ENCODE data around the gene KMT5B.

DNA sequence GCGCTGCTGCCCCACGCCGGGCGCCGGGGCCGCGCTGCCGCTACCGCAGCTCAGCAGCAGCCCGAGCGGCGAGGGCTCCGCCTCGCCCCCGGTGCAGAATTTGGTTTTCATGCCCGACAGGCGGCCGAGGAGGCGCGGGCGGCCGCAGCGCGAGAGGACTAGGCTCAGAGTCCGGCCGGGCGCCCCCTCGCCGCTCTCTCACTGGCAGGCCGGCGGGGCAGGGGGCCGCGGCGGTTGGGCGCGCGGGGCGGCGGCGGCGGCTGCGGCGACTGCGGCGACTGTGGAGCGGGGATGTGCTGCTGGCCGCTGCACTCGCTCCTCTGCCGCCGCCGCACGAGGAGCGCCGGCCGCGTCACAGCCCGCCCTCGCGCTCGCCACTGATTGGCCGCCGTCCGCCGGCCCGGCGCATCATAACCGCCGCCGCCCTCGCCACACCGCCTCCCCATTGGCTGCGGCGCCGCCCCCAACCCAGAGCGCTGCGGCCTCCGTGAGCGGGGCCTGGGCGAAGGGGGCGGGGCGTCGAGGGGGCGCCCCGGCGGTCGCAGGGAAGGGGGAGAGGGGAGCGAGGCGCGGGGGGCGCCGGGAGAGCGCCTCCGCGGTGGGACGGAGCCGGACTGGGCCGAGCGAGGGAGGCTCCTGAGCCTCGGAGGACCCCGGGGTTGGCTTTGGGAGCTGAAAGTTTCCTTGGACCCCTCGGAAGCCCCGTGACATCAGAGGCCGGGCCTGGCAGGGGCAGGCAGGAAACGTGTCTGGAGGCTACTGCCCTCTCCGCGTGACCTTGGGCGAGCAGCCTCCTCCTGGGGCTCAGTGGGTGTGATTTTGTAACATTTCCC lies 91.8 kb downstream of the KMT5B start, which contains the start of gene CHKA:
- TF ChIP-seq BCL6 (CRISPR knock-in tag; IDR thresholded peaks at IDR 0.05): no peak; the same call in none of the 2 replicates
- TF ChIP-seq NR2F1 (CRISPR knock-in tag; IDR thresholded peaks at IDR 0.05): no peak
- TF ChIP-seq, protein P1, sequence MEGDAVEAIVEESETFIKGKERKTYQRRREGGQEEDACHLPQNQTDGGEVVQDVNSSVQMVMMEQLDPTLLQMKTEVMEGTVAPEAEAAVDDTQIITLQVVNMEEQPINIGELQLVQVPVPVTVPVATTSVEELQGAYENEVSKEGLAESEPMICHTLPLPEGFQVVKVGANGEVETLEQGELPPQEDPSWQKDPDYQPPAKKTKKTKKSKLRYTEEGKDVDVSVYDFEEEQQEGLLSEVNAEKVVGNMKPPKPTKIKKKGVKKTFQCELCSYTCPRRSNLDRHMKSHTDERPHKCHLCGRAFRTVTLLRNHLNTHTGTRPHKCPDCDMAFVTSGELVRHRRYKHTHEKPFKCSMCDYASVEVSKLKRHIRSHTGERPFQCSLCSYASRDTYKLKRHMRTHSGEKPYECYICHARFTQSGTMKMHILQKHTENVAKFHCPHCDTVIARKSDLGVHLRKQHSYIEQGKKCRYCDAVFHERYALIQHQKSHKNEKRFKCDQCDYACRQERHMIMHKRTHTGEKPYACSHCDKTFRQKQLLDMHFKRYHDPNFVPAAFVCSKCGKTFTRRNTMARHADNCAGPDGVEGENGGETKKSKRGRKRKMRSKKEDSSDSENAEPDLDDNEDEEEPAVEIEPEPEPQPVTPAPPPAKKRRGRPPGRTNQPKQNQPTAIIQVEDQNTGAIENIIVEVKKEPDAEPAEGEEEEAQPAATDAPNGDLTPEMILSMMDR (CRISPR knock-in tag; IDR thresholded peaks at IDR 0.05): peak; percentile 26; the same call in 1 of the 2 replicates
- no peak for TF ChIP-seq EZH2 (conservative IDR thresholded peaks at IDR 0.05; ENCODE audit: low read depth, low read length)
- TF ChIP-seq, protein P2, sequence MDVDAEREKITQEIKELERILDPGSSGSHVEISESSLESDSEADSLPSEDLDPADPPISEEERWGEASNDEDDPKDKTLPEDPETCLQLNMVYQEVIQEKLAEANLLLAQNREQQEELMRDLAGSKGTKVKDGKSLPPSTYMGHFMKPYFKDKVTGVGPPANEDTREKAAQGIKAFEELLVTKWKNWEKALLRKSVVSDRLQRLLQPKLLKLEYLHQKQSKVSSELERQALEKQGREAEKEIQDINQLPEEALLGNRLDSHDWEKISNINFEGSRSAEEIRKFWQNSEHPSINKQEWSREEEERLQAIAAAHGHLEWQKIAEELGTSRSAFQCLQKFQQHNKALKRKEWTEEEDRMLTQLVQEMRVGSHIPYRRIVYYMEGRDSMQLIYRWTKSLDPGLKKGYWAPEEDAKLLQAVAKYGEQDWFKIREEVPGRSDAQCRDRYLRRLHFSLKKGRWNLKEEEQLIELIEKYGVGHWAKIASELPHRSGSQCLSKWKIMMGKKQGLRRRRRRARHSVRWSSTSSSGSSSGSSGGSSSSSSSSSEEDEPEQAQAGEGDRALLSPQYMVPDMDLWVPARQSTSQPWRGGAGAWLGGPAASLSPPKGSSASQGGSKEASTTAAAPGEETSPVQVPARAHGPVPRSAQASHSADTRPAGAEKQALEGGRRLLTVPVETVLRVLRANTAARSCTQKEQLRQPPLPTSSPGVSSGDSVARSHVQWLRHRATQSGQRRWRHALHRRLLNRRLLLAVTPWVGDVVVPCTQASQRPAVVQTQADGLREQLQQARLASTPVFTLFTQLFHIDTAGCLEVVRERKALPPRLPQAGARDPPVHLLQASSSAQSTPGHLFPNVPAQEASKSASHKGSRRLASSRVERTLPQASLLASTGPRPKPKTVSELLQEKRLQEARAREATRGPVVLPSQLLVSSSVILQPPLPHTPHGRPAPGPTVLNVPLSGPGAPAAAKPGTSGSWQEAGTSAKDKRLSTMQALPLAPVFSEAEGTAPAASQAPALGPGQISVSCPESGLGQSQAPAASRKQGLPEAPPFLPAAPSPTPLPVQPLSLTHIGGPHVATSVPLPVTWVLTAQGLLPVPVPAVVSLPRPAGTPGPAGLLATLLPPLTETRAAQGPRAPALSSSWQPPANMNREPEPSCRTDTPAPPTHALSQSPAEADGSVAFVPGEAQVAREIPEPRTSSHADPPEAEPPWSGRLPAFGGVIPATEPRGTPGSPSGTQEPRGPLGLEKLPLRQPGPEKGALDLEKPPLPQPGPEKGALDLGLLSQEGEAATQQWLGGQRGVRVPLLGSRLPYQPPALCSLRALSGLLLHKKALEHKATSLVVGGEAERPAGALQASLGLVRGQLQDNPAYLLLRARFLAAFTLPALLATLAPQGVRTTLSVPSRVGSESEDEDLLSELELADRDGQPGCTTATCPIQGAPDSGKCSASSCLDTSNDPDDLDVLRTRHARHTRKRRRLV (CRISPR knock-in tag; IDR thresholded peaks at IDR 0.05): no peak
- TF ChIP-seq RFXAP (CRISPR knock-in tag; IDR thresholded peaks at IDR 0.05; ENCODE audit: borderline replicate concordance): peak; percentile 89
- TF ChIP-seq SMAD3 (CRISPR knock-in tag; IDR thresholded peaks at IDR 0.05): no peak
- no peak for TF ChIP-seq MAF1 (CRISPR knock-in tag; IDR thresholded peaks at IDR 0.05; ENCODE audit: borderline replicate concordance)
- TF ChIP-seq JUN (CRISPR knock-in tag; IDR thresholded peaks at IDR 0.05): no peak; the same call in 1 of the 2 replicates
- TF ChIP-seq KDM2A (CRISPR knock-in tag; IDR thresholded peaks at IDR 0.05; ENCODE audit: borderline replicate concordance, low read depth): peak; percentile 55; the same call in 1 of the 2 replicates
- no peak for TF ChIP-seq ZNF44 (CRISPR knock-in tag; IDR thresholded peaks at IDR 0.05)
- TF ChIP-seq, protein P3, sequence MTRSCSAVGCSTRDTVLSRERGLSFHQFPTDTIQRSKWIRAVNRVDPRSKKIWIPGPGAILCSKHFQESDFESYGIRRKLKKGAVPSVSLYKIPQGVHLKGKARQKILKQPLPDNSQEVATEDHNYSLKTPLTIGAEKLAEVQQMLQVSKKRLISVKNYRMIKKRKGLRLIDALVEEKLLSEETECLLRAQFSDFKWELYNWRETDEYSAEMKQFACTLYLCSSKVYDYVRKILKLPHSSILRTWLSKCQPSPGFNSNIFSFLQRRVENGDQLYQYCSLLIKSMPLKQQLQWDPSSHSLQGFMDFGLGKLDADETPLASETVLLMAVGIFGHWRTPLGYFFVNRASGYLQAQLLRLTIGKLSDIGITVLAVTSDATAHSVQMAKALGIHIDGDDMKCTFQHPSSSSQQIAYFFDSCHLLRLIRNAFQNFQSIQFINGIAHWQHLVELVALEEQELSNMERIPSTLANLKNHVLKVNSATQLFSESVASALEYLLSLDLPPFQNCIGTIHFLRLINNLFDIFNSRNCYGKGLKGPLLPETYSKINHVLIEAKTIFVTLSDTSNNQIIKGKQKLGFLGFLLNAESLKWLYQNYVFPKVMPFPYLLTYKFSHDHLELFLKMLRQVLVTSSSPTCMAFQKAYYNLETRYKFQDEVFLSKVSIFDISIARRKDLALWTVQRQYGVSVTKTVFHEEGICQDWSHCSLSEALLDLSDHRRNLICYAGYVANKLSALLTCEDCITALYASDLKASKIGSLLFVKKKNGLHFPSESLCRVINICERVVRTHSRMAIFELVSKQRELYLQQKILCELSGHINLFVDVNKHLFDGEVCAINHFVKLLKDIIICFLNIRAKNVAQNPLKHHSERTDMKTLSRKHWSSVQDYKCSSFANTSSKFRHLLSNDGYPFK (CRISPR knock-in tag; IDR thresholded peaks at IDR 0.05; ENCODE audit: borderline replicate concordance): no peak

Measured in HepG2 (cell line).